Activated CD8-positive, alpha-beta T cell treated with anti-CD3 and anti-CD28 coated beads for 36 hours (primary cell): ENCODE measurements around the gene ELAC1. TPM values are rescaled to one million over a fixed set of nuclear protein-coding genes. Genes with fewer than 3 reads are reported as not detected.
"Not testable (repeated sequence)": the region's sequence is repeated elsewhere in the genome, so short reads cannot be mapped to it uniquely, and the experiment has no call there.

Experiments used
- ATAC-seq: fragments of 200-7000 bp; cut with Tn5 transposase; one replicate; pipeline ENCODE4 v1.10.0; 2021; ENCODE audit warnings: mild to moderate bottlenecking, moderate library complexity
- CTCF ChIA-PET: fragments of 350-600 bp; sonication (Branson Sonifier 250); formaldehyde crosslinking; loops from one replicate; lab custom pipeline; 2021; ENCODE audit warnings: antibody characterized with exemption; lab: Charles Lee
- POLR2A ChIA-PET: fragments of 350-600 bp; sonication (Branson Sonifier 250); formaldehyde crosslinking; loops from one replicate; lab custom pipeline; 2021; ENCODE audit warnings: antibody characterized with exemption; lab: Charles Lee
- DNase-seq: peaks from one replicate; pipeline ENCODE4 v3.0.0-alpha.2; 2020
- H3K27ac Mint-ChIP-seq: one replicate; pipeline ENCODE4 v1.8.0; 2021; ENCODE audit warnings: mild to moderate bottlenecking, mixed read lengths
- H3K27me3 Mint-ChIP-seq: one replicate; pipeline ENCODE4 v1.8.0; 2021; ENCODE audit warnings: mixed read lengths
- H3K36me3 Mint-ChIP-seq: one replicate; pipeline ENCODE4 v1.8.0; 2021; ENCODE audit warnings: low read depth, mixed read lengths
- H3K4me1 Mint-ChIP-seq: one replicate; pipeline ENCODE4 v1.8.0; 2021; ENCODE audit warnings: low read depth, mixed read lengths
- H3K4me3 Mint-ChIP-seq: one replicate; pipeline ENCODE4 v1.8.0; 2021; ENCODE audit warnings: mild to moderate bottlenecking, moderate library complexity, mixed read lengths
- H3K9me3 Mint-ChIP-seq: one replicate; pipeline ENCODE4 v1.8.0; 2021; ENCODE audit warnings: mixed read lengths
- CTCF ChIP-seq: fragments of 200-600 bp; IDR thresholded peaks from one replicate; pipeline ENCODE4 v1.8.0; 2022; ENCODE audit warnings: antibody characterized with exemption, mild to moderate bottlenecking
- intact Hi-C: fragments of 100-400 bp; cut with micrococcal nuclease; formaldehyde crosslinking; loops from one replicate; pipeline ENCODE4 v1.10.0; 2022
- total RNA-seq, 2 experiments: library from RNA; stranded (reverse); gene quantifications; one replicate each; pipeline ENCODE4 v1.2.3, GENCODE V29; 2021

The ELAC1 gene
- total RNA-seq, 2 experiments from 2014 or later, result 5.1 to 5.4 TPM

- POLR2A ChIA-PET, result interaction anchor here (1.2 kb wide), 1 partner anchor 60 kb away, joined by 4 read pairs; the partner anchor contains the start of gene SMAD4
- intact Hi-C loops, result no loop called here
- ATAC-seq, result no peak
Observed at GRCh38 chr18:50970006-50970405, 2.2 kb downstream of the ELAC1 start.

GRCh38 chr18:50972404-50972803 is 4.6 kb downstream of the ELAC1 start:
- ChIA-PET POLR2A (interaction anchor here (0.6 to 1.5 kb wide), 3 partner anchors 55 to 474 kb away, joined by 3 to 4 read pairs (median 3); no protein-coding TSS in a partner anchor), CTCF (interaction anchor here (0.8 to 1.3 kb wide), 3 partner anchors 58 to 152 kb away, joined by 3 read pairs; partner anchors contain the start of gene SMAD4)
- H3K4me3 Mint-ChIP-seq, H3K27ac Mint-ChIP-seq, ATAC-seq, H3K9me3 Mint-ChIP-seq, DNase-seq, H3K27me3 Mint-ChIP-seq, intact Hi-C loops: not testable (repeated sequence)
- Mint-ChIP-seq H3K36me3 (peaks cover 34% of the 10 kb centered on the region), H3K4me1 (peaks cover 28% of the 10 kb centered on the region)

More at GRCh38 chr18:50970006-50970405, 2.2 kb downstream of the ELAC1 start:
- no peaks in the 10 kb centered on the region for H3K27me3 Mint-ChIP-seq
- no peak for DNase-seq
- H3K27ac Mint-ChIP-seq, result no peak overlapping the region
- peaks cover 2% of the 10 kb centered on the region for H3K9me3 Mint-ChIP-seq
- H3K36me3 Mint-ChIP-seq, result peaks cover 10% of the 10 kb centered on the region
- TF ChIP-seq CTCF, result no peak
- CTCF ChIA-PET, result no interaction called here
- no peak overlapping the region for H3K4me3 Mint-ChIP-seq
- peaks cover 29% of the 10 kb centered on the region for H3K4me1 Mint-ChIP-seq

- CTCF ChIA-PET, result interaction anchor here (1.1 to 1.3 kb wide), 3 partner anchors 57 to 153 kb away, joined by 3 read pairs; partner anchors contain the start of genes MRO and SMAD4
Observed at GRCh38 chr18:50973367-50974126, 5.7 kb downstream of the ELAC1 start.

GRCh38 chr18:50977037-50977760 is 9.4 kb downstream of the ELAC1 start:
- POLR2A ChIA-PET, result interaction anchor here (1.0 to 1.2 kb wide), 2 partner anchors 9 to 35 kb away, joined by 3 read pairs; no protein-coding TSS in a partner anchor
- Mint-ChIP-seq H3K4me1 (peaks cover 11% of the 10 kb centered on the region), H3K27ac (no peak overlapping the region), H3K36me3 (peaks cover 52% of the 10 kb centered on the region), H3K9me3 (peaks cover 10% of the 10 kb centered on the region), H3K4me3 (no peak overlapping the region), H3K27me3 (no peaks in the 10 kb centered on the region)
- CTCF ChIA-PET, result interaction anchor here (1.0 kb wide), 1 partner anchor 47 kb away, joined by 3 read pairs; no protein-coding TSS in a partner anchor
- ATAC-seq, result no peak
- no peak for TF ChIP-seq CTCF
- DNase-seq, result no peak
- intact Hi-C loops, result no loop called here

More at GRCh38 chr18:50973367-50974126, 5.7 kb downstream of the ELAC1 start:
- H3K9me3 Mint-ChIP-seq, result peaks cover 10% of the 10 kb centered on the region
- peaks cover 46% of the 10 kb centered on the region for H3K36me3 Mint-ChIP-seq
- ATAC-seq, result peak; percentile 84
- no peak overlapping the region for H3K27ac Mint-ChIP-seq
- H3K27me3 Mint-ChIP-seq, result no peaks in the 10 kb centered on the region
- H3K4me1 Mint-ChIP-seq, result peaks cover 25% of the 10 kb centered on the region
- intact Hi-C loops, result no loop called here
- POLR2A ChIA-PET, result interaction anchor here (1.2 to 1.5 kb wide), 2 partner anchors 53 to 77 kb away, joined by 3 read pairs; no protein-coding TSS in a partner anchor
- H3K4me3 Mint-ChIP-seq, result no peak overlapping the region
- no peak for TF ChIP-seq CTCF
- DNase-seq, result peak; percentile 14

GRCh38 chr18:50981381-50981780 is 13.5 kb downstream of the ELAC1 start:
- Mint-ChIP-seq H3K9me3 (peaks cover 10% of the 10 kb centered on the region), H3K4me3 (no peak overlapping the region), H3K27me3 (no peaks in the 10 kb centered on the region), H3K27ac (no peak overlapping the region), H3K36me3 (peaks cover 44% of the 10 kb centered on the region), H3K4me1 (peaks cover 4% of the 10 kb centered on the region)
- DNase-seq (no peak), ATAC-seq (no peak)
- intact Hi-C loops, result no loop called here
- TF ChIP-seq CTCF, result no peak
- POLR2A ChIA-PET, result no interaction called here
- CTCF ChIA-PET, result no interaction called here
